Left lung (tissue), 10 donors: Measurements from ENCODE around the gene POLR1G. TPM values are rescaled to one million over a fixed set of nuclear protein-coding genes. Genes with fewer than 3 reads are reported as not detected.

Experiments
- ATAC-seq: fragments of 200-7000 bp; cut with Tn5 transposase; one replicate; pipeline ENCODE4 v1.9.1; 2020; ENCODE audit warnings: moderate library complexity
- DNase-seq, 4 donors: peaks; one replicate each; pipeline ENCODE4 v3.0.0-alpha.2; 2013 to 2020
- H3K27ac ChIP-seq, 2 donors: fragments of 200-600 bp; sonication (generic) in 1 of 2; one replicate each; pipeline versions ENCODE4 v1.5.0 to v1.8.0; 2020 to 2021
- H3K27me3 ChIP-seq, 2 donors: fragments of 200-600 bp; sonication (generic) in 1 of 2; one replicate each; pipeline versions ENCODE4 v1.5.0 to v1.8.0; 2020 to 2021
- H3K36me3 ChIP-seq, 2 donors: fragments of 200-600 bp; sonication (generic) in 1 of 2; one replicate each; pipeline versions ENCODE4 v1.5.0 to v1.8.0; 2020 to 2021
- H3K4me1 ChIP-seq, 2 donors: fragments of 200-600 bp; one replicate each; pipeline ENCODE4 v1.8.0; 2021
- H3K4me3 ChIP-seq, 2 donors: fragments of 200-600 bp; sonication (generic) in 1 of 2; one replicate each; pipeline versions ENCODE4 v1.5.0 to v1.8.0; 2020 to 2021; ENCODE audit warnings: mild to moderate bottlenecking in 1 of 2
- H3K9me3 ChIP-seq, 2 donors: fragments of 200-600 bp; sonication (generic) in 1 of 2; one replicate each; pipeline versions ENCODE4 v1.5.0 to v1.8.0; 2020 to 2021
- intact Hi-C, 2 donors: fragments of 100-400 bp; cut with DNase I; formaldehyde crosslinking; loops; one replicate each; pipeline versions ENCODE4 v1.11.2 to v1.14.2; 2022
- polyA plus RNA-seq, 6 donors: library from polyadenylated mRNA; unstranded; fragments of 120-200 nt; gene quantifications; one replicate each; pipeline ENCODE4 v1.2.1, GENCODE V29; 2013; ENCODE audit not compliant: insufficient read length in 6 of 6
- total RNA-seq, 2 donors: library from RNA; stranded (reverse); fragmentation: NEBNext Ultra II Directional; extraction: Animal tissue kit (Norgen Biotek cat#: 25700); gene quantifications; one replicate each; pipeline ENCODE4 v1.2.1, GENCODE V29; 2021
- TF ChIP-seq, protein P1 (sequence below), 2 donors: fragments of 200-600 bp; sonication (generic) in 1 of 2; IDR thresholded peaks; one replicate each; pipeline versions ENCODE4 v1.5.0 to v1.8.0; 2021; ENCODE audit warnings: antibody characterized with exemption in 2 of 2
- donor health status: DM: no; HTN: yes; CAD: no.
- donor health status: DM: no; HTN: no; CAD: no.

Gene POLR1G
- total and polyA plus RNA-seq, 8 donors, result 2.8 to 6.0 (median 4.5) TPM

DNA sequence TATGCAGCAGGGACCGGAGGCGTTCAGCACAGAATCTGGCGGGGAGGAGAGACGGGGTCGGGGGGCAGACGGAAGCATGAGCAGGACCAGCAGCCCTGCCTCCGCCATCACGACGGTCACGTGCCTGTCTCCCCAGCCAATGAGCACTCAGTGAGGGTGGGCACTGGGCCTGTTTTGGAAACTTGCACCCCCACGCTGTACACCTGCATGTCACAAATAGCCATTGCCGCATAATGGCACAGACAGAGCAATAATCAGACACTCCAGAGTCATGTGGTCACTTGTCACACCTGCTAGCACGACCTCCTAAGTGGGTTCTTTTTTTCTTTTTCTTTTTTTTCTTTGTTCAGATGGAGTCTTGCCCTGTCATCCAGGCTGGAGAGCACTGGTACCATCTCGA is 44.8 kb upstream of the POLR1G start:
- peaks cover 0 to 74% of the 10 kb centered on the region in 2 donors for H3K36me3 ChIP-seq
- H3K4me3 ChIP-seq, result no peak overlapping the region
- H3K9me3 ChIP-seq, result no peaks in the 10 kb centered on the region
- ATAC-seq (no peak), DNase-seq (no peak)
- H3K4me1 ChIP-seq, result no peaks in the 10 kb centered on the region
- TF ChIP-seq, protein P1, sequence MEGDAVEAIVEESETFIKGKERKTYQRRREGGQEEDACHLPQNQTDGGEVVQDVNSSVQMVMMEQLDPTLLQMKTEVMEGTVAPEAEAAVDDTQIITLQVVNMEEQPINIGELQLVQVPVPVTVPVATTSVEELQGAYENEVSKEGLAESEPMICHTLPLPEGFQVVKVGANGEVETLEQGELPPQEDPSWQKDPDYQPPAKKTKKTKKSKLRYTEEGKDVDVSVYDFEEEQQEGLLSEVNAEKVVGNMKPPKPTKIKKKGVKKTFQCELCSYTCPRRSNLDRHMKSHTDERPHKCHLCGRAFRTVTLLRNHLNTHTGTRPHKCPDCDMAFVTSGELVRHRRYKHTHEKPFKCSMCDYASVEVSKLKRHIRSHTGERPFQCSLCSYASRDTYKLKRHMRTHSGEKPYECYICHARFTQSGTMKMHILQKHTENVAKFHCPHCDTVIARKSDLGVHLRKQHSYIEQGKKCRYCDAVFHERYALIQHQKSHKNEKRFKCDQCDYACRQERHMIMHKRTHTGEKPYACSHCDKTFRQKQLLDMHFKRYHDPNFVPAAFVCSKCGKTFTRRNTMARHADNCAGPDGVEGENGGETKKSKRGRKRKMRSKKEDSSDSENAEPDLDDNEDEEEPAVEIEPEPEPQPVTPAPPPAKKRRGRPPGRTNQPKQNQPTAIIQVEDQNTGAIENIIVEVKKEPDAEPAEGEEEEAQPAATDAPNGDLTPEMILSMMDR (IDR thresholded peaks at IDR 0.05), result no peak
- intact Hi-C loops, result no loop called here
- H3K27ac ChIP-seq, result no peak overlapping the region
- H3K27me3 ChIP-seq, result no peaks in the 10 kb centered on the region

- intact Hi-C loops, result no loop called here
- peaks cover 0 to 67% of the 10 kb centered on the region in 2 donors for H3K36me3 ChIP-seq
- no peaks in the 10 kb centered on the region for H3K4me1 ChIP-seq
- H3K27me3 ChIP-seq, result no peaks in the 10 kb centered on the region
- ATAC-seq, result no peak
- H3K9me3 ChIP-seq, result no peaks in the 10 kb centered on the region
- DNase-seq, result no peak
- no peak overlapping the region for H3K4me3 ChIP-seq
- H3K27ac ChIP-seq, result no peak overlapping the region
- TF ChIP-seq, protein P1 (IDR thresholded peaks at IDR 0.05), result no peak
Measured at GRCh38 chr19:45362291-45362690, 44.2 kb upstream of the POLR1G start.

- intact Hi-C loops, result no loop called here
- DNase-seq (no peak), ATAC-seq (no peak)
- Histone ChIP-seq H3K27me3 (no peaks in the 10 kb centered on the region), H3K27ac (no peak overlapping the region), H3K4me3 (no peak overlapping the region), H3K36me3 (peaks cover 0 to 56% of the 10 kb centered on the region in 2 donors), H3K4me1 (no peaks in the 10 kb centered on the region), H3K9me3 (no peaks in the 10 kb centered on the region)
- TF ChIP-seq, protein P1 (IDR thresholded peaks at IDR 0.05), result no peak
Measured at GRCh38 chr19:45363861-45364459, 42.5 kb upstream of the POLR1G start.

- H3K9me3 ChIP-seq, result no peaks in the 10 kb centered on the region
- no peak for DNase-seq
- H3K27ac ChIP-seq, result no peak overlapping the region
- intact Hi-C loops, result no loop called here
- peaks cover 0 to 7% of the 10 kb centered on the region in 2 donors for H3K4me1 ChIP-seq
- H3K27me3 ChIP-seq, result no peaks in the 10 kb centered on the region
- peaks cover 0 to 50% of the 10 kb centered on the region in 2 donors for H3K36me3 ChIP-seq
- H3K4me3 ChIP-seq, result no peak overlapping the region
- TF ChIP-seq, protein P1 (IDR thresholded peaks at IDR 0.05), result no peak
- no peak for ATAC-seq
Measured at GRCh38 chr19:45364696-45365095, 41.7 kb upstream of the POLR1G start.

- Histone ChIP-seq H3K9me3 (no peaks in the 10 kb centered on the region), H3K36me3 (peaks cover 0 to 28% of the 10 kb centered on the region in 2 donors), H3K4me1 (peaks cover 0 to 17% of the 10 kb centered on the region in 2 donors), H3K27ac (no peak overlapping the region), H3K27me3 (no peaks in the 10 kb centered on the region), H3K4me3 (no peak overlapping the region)
- ATAC-seq (no peak), DNase-seq (no peak)
- TF ChIP-seq, protein P1 (IDR thresholded peaks at IDR 0.05), result no peak
- intact Hi-C loops, result no loop called here
Measured at GRCh38 chr19:45368127-45368526, 38.3 kb upstream of the POLR1G start.
